GM12878 (cell line): ENCODE data around the gene ZFP42.

Experiments used
- ESRRA ChIP-seq: IDR thresholded peaks from 2 replicates; pipeline ENCODE4 v1.6.1; 2012; ENCODE audit warnings: mild to moderate bottlenecking, low read length, improper control_type of control experiment
- JUND ChIP-seq: IDR thresholded peaks from 2 replicates; pipeline ENCODE4 v1.6.1; 2012; ENCODE audit warnings: low read depth, mild to moderate bottlenecking, low read length, improper control_type of control experiment, moderate library complexity
- NFYA ChIP-seq: IDR thresholded peaks from 2 replicates; pipeline ENCODE4 v1.6.1; 2011; ENCODE audit warnings: low read depth, mild to moderate bottlenecking, low read length, improper control_type of control experiment, borderline replicate concordance
- NRF1 ChIP-seq: conservative IDR thresholded peaks from 2 replicates; pipeline ENCODE4 v1.6.1; 2011; ENCODE audit warnings: mild to moderate bottlenecking, low read depth, low read length, improper control_type of control experiment
- POLR2AphosphoS2 ChIP-seq: IDR thresholded peaks from 2 replicates; pipeline ENCODE4 v1.6.1; 2011; ENCODE audit warnings: low read depth, mild to moderate bottlenecking, low read length, improper control_type of control experiment, moderate library complexity
- RAD21 ChIP-seq: IDR thresholded peaks from 2 replicates; pipeline ENCODE4 v1.6.1; 2011; ENCODE audit warnings: mild to moderate bottlenecking, low read depth, low read length, moderate library complexity; ENCODE audit not compliant: insufficient read depth
- SIN3A ChIP-seq: IDR thresholded peaks from 2 replicates; pipeline ENCODE4 v1.6.1; 2012; ENCODE audit warnings: low read depth, low read length, improper control_type of control experiment
- ZNF274 ChIP-seq: IDR thresholded peaks from one replicate; pipeline ENCODE4 v1.8.0; 2011; ENCODE audit not compliant: insufficient read length, insufficient read depth
- TF ChIP-seq, protein P1 (sequence below), 3 experiments: IDR thresholded peaks in 2 of 3; conservative IDR thresholded peaks in 1 of 3; 2 replicates each; pipeline ENCODE4 v1.5.1; 2011; ENCODE audit warnings: low read depth in 3 of 3, low read length in 3 of 3, mild to moderate bottlenecking in 3 of 3, control low read depth in 2 of 3, moderate library complexity in 2 of 3, inconsistent platforms in 1 of 3, mixed read lengths in 1 of 3; ENCODE audit not compliant: control insufficient read depth in 2 of 3, insufficient read depth in 1 of 3; ENCODE audit errors: extremely low read depth in 1 of 3
- TF ChIP-seq, protein P2 (sequence below): fragments of 150-350 bp; IDR thresholded peaks from 2 replicates; pipeline ENCODE4 v1.6.1; 2016; ENCODE audit warnings: low read depth, low read length

DNA sequence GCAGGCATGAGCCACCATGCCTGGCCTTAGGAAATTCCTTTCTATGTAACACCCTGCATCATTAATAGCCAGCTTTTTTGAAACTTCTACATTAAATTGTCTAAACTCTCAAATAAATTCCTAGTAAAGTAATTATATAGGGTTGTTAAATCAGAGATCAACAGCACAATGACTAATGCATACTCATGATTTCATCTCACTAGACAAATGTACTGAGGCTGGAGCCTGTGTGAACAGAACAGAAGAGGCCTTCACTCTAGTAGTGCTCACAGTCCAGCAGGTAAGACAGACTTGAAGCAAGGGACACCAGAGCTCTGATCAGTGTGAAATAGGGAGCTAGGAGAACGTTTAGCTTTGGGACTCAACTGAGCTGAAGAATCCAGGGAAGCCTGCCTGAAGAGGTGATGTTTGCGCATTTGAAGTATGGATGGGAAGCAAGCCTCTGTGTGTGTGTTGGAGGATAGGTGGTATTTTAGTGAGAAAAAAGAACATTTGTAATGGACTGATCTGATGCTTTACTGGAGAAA lies 3.9 kb downstream of the ZFP42 start:
- TF ChIP-seq JUND (no peak), POLR2AphosphoS2 (no peak), ESRRA (no peak), RAD21 (no peak), SIN3A (no peak), NFYA (no peak), NRF1 (no peak), ZNF274 (no peak)
- TF ChIP-seq, protein P1, sequence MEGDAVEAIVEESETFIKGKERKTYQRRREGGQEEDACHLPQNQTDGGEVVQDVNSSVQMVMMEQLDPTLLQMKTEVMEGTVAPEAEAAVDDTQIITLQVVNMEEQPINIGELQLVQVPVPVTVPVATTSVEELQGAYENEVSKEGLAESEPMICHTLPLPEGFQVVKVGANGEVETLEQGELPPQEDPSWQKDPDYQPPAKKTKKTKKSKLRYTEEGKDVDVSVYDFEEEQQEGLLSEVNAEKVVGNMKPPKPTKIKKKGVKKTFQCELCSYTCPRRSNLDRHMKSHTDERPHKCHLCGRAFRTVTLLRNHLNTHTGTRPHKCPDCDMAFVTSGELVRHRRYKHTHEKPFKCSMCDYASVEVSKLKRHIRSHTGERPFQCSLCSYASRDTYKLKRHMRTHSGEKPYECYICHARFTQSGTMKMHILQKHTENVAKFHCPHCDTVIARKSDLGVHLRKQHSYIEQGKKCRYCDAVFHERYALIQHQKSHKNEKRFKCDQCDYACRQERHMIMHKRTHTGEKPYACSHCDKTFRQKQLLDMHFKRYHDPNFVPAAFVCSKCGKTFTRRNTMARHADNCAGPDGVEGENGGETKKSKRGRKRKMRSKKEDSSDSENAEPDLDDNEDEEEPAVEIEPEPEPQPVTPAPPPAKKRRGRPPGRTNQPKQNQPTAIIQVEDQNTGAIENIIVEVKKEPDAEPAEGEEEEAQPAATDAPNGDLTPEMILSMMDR (IDR thresholded peaks at IDR 0.05 in 2 of 3, conservative IDR thresholded peaks at IDR 0.05 in 1 of 3; ENCODE audit: control insufficient read depth in 2 of 3, extremely low read depth in 1 of 3, insufficient read depth in 1 of 3, low read depth in 3 of 3, low read length in 3 of 3): no peak
- TF ChIP-seq, protein P2, sequence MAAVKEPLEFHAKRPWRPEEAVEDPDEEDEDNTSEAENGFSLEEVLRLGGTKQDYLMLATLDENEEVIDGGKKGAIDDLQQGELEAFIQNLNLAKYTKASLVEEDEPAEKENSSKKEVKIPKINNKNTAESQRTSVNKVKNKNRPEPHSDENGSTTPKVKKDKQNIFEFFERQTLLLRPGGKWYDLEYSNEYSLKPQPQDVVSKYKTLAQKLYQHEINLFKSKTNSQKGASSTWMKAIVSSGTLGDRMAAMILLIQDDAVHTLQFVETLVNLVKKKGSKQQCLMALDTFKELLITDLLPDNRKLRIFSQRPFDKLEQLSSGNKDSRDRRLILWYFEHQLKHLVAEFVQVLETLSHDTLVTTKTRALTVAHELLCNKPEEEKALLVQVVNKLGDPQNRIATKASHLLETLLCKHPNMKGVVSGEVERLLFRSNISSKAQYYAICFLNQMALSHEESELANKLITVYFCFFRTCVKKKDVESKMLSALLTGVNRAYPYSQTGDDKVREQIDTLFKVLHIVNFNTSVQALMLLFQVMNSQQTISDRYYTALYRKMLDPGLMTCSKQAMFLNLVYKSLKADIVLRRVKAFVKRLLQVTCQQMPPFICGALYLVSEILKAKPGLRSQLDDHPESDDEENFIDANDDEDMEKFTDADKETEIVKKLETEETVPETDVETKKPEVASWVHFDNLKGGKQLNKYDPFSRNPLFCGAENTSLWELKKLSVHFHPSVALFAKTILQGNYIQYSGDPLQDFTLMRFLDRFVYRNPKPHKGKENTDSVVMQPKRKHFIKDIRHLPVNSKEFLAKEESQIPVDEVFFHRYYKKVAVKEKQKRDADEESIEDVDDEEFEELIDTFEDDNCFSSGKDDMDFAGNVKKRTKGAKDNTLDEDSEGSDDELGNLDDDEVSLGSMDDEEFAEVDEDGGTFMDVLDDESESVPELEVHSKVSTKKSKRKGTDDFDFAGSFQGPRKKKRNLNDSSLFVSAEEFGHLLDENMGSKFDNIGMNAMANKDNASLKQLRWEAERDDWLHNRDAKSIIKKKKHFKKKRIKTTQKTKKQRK: no peak
